ENCODE results near the gene CPSF4L. TPM values are rescaled to one million over a fixed set of nuclear protein-coding genes. Genes with fewer than 3 reads are reported as not detected.

CPSF4L gene
- total RNA-seq, 6 experiments from 2014 or later = not detected

DNA sequence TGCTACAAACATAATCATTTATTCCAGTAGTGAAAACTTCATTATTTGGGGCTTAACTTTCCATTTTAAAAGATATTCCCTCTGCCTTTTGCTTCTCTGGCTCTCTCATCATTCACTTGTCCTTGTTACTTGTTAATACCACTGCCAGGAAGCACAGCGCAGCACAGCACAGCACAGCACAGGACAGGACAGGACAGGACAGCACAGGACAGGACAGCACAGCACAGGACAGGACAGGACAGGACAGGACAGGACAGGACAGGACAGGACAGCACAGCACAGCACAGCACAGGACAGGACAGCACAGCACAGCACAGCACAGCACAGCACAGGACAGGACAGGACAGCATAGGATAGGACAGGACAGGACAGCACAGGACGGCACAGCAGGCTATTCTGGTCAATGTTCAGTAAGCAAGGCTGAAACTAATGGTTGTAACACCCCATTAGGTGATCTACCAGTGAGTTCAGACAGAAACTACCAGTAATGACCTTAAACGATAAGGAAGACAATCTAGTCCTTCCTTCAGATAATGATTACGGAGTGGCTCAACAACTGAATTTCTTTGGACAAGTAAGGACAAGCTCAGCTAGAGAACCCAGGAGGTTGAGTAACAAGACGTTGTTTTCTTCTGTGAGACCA, 36.9 kb downstream of the CPSF4L start:
- Histone ChIP-seq H3K27me3 (no peaks in the 10 kb centered on the region), H3K27ac (no peak overlapping the region), H3K9me3 (no peaks in the 10 kb centered on the region), H3K4me3 (no peak overlapping the region), H3K36me3 (no peaks in the 10 kb centered on the region), H3K4me1 (peaks cover 0 to 18% (median 8%) of the 10 kb centered on the region in 4 donors)
- DNase-seq = no peak
- no peak for ATAC-seq
- TF ChIP-seq, protein P1, sequence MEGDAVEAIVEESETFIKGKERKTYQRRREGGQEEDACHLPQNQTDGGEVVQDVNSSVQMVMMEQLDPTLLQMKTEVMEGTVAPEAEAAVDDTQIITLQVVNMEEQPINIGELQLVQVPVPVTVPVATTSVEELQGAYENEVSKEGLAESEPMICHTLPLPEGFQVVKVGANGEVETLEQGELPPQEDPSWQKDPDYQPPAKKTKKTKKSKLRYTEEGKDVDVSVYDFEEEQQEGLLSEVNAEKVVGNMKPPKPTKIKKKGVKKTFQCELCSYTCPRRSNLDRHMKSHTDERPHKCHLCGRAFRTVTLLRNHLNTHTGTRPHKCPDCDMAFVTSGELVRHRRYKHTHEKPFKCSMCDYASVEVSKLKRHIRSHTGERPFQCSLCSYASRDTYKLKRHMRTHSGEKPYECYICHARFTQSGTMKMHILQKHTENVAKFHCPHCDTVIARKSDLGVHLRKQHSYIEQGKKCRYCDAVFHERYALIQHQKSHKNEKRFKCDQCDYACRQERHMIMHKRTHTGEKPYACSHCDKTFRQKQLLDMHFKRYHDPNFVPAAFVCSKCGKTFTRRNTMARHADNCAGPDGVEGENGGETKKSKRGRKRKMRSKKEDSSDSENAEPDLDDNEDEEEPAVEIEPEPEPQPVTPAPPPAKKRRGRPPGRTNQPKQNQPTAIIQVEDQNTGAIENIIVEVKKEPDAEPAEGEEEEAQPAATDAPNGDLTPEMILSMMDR (IDR thresholded peaks at IDR 0.05) = no peak
- no peak for TF ChIP-seq POLR2A (IDR thresholded peaks at IDR 0.05)
- intact Hi-C loops (cut with DNase I) = no loop called here
- WGBS (ENCODE audit: insufficient coverage, low coverage, low lambda C conversion rate, missing lambda C conversion rate) = 74% methylated on average over 3 of the region's 5 CpGs

- ATAC-seq (no peak), DNase-seq (no peak)
- intact Hi-C loops (cut with DNase I) = no loop called here
- no peaks in the 10 kb centered on the region for H3K9me3 ChIP-seq
- no peak overlapping the region for H3K4me3 ChIP-seq
- H3K27ac ChIP-seq = no peak overlapping the region
- 90% methylated on average over 2 of the region's 2 CpGs for WGBS (ENCODE audit: insufficient coverage, low coverage, low lambda C conversion rate, missing lambda C conversion rate)
- no peaks in the 10 kb centered on the region for H3K27me3 ChIP-seq
- no peak for TF ChIP-seq POLR2A (IDR thresholded peaks at IDR 0.05)
- TF ChIP-seq, protein P1 (IDR thresholded peaks at IDR 0.05) = no peak
- no peaks in the 10 kb centered on the region for H3K36me3 ChIP-seq
- peaks cover 0 to 15% (median 7%) of the 10 kb centered on the region in 4 donors for H3K4me1 ChIP-seq
Observed at GRCh38 chr17:73224237-73224636, 37.4 kb downstream of the CPSF4L start.

DNA sequence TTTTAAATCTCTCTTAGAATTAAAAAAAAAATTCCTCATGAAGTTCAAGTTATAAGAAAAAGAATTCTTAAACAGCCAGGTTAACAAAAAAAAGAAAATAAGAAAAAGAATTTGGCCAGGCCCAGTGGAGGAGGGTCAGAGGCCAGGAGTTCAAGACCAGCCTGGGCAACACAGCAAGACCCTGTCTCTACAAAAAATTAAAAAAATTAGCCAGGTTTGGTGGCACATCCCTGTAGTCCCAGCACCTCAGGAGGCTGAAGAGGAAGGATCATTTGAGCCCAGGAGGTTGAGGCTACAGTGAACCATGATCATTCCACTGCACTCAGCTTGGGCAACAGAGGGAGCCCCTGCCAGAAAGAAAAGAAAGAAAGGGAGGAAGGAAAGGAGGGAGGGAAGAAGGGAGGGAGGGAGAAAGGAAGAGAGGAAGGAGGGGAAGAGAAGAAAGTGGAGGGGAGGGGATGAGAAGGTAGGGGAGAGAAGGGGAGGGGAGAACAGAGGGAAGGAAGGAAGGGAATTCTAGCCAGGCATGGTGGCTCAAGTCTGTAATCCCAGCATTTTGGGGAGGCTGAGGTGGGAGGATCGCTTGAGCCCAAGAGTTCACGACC, 38.0 kb downstream of the CPSF4L start:
- H3K4me3 ChIP-seq = no peak overlapping the region
- DNase-seq = no peak
- H3K27ac ChIP-seq = no peak overlapping the region
- intact Hi-C loops (cut with DNase I) = no loop called here
- H3K9me3 ChIP-seq = no peaks in the 10 kb centered on the region
- ATAC-seq = no peak
- peaks cover 0 to 9% (median 4%) of the 10 kb centered on the region in 4 donors for H3K4me1 ChIP-seq
- no peaks in the 10 kb centered on the region for H3K36me3 ChIP-seq
- no peaks in the 10 kb centered on the region for H3K27me3 ChIP-seq
- 100% methylated on average over 2 of the region's 2 CpGs for WGBS (ENCODE audit: insufficient coverage, low coverage, low lambda C conversion rate, missing lambda C conversion rate)
- TF ChIP-seq POLR2A (IDR thresholded peaks at IDR 0.05) = no peak
- TF ChIP-seq, protein P1 (IDR thresholded peaks at IDR 0.05) = no peak

DNA sequence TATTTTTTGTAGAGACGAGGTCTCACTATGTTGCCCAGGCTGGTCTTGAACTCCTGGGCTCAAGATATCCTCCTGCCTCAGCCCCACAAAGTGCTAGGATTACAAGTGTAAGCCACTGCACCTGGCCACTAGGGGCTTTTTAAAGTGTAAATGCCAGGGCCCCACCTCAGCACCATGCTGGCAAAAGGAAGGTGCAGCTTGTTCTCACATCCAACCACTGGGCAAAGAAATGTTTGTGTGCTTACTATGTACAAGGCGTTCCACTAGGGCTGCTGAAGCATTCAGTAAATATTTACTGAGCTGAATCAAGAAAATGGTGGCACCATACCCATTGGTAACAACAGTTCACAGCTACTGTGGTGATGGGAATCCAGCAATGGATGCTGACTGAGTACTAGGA, 46.2 kb downstream of the CPSF4L start:
- Histone ChIP-seq H3K9me3 (no peaks in the 10 kb centered on the region), H3K36me3 (no peaks in the 10 kb centered on the region), H3K27me3 (no peaks in the 10 kb centered on the region), H3K4me1 (peaks cover 0 to 14% (median 0%) of the 10 kb centered on the region in 4 donors), H3K27ac (no peak overlapping the region), H3K4me3 (no peak overlapping the region)
- WGBS (ENCODE audit: insufficient coverage, low coverage, low lambda C conversion rate, missing lambda C conversion rate) = 50% methylated on average over 1 of the region's 2 CpGs
- DNase-seq = no peak
- intact Hi-C loops (cut with DNase I) = no loop called here
- TF ChIP-seq, protein P1 (IDR thresholded peaks at IDR 0.05) = peak in 1 of 4 donors; percentile 5
- TF ChIP-seq POLR2A (IDR thresholded peaks at IDR 0.05) = no peak
- ATAC-seq = peak; percentile 45 to 71 (median 53)

All from right lobe of liver (tissue), 6 donors.